Coronary artery (tissue), 2 donors: ENCODE measurements around the gene ADAMTSL5.

ENCODE experiments used
- DNase-seq: peaks from one replicate; pipeline ENCODE4 v3.0.0-alpha.2; 2017; ENCODE audit warnings: low spot score
- H3K27ac ChIP-seq, 2 donors: fragments of 200-600 bp; sonication (generic); one replicate each; pipeline ENCODE4 v1.5.1; 2016 to 2019
- H3K4me3 ChIP-seq: fragments of 200-600 bp; sonication (generic); 2 replicates; pipeline ENCODE4 v1.5.1; 2016; ENCODE audit warnings: mild to moderate bottlenecking, moderate library complexity
- CTCF ChIP-seq: fragments of 200-600 bp; sonication (generic); IDR thresholded peaks from one replicate; pipeline ENCODE4 v1.5.1; 2019; ENCODE audit warnings: antibody characterized with exemption

ADAMTSL5 gene

GRCh38 chr19:1516395-1516753 lies 3.6 kb upstream of the ADAMTSL5 start:
- no peak for DNase-seq
- no peak overlapping the region for H3K27ac ChIP-seq
- H3K4me3 ChIP-seq, result no peak overlapping the region
- no peak for TF ChIP-seq CTCF

GRCh38 chr19:1514986-1515721 lies 2.3 kb upstream of the ADAMTSL5 start:
- H3K27ac ChIP-seq, result no peak overlapping the region
- no peak overlapping the region for H3K4me3 ChIP-seq
- DNase-seq, result no peak
- no peak for TF ChIP-seq CTCF

GRCh38 chr19:1514295-1514661 lies 1.5 kb upstream of the ADAMTSL5 start:
- TF ChIP-seq CTCF, result no peak
- DNase-seq, result no peak
- peak overlapping the region in 1 of 2 donors; percentile 86 for H3K27ac ChIP-seq
- H3K4me3 ChIP-seq, result no peak overlapping the region

- TF ChIP-seq CTCF, result peak; percentile 44
- peak overlapping the region; percentile 30 to 86 for H3K27ac ChIP-seq
- DNase-seq, result no peak
- peak overlapping the region; percentile 81 for H3K4me3 ChIP-seq
Observed at GRCh38 chr19:1513499-1514294, 878 bp upstream of the ADAMTSL5 start.

GRCh38 chr19:1511318-1512317 lies 1.2 kb downstream of the ADAMTSL5 start:
- DNase-seq, result no peak
- H3K4me3 ChIP-seq, result no peak overlapping the region
- H3K27ac ChIP-seq, result no peak overlapping the region
- no peak for TF ChIP-seq CTCF

- no peak for TF ChIP-seq CTCF
- Histone ChIP-seq H3K27ac (peak overlapping the region in 1 of 2 donors; percentile 36), H3K4me3 (no peak overlapping the region)
- DNase-seq, result no peak
Observed at GRCh38 chr19:1510807-1511206, 2.0 kb downstream of the ADAMTSL5 start.
